DND-41 (cell line): ENCODE data around the gene ATP12A.

Source experiments
- EZH2 ChIP-seq: IDR thresholded peaks from 3 replicates; pipeline ENCODE4 v1.6.1; 2012; ENCODE audit warnings: borderline replicate concordance, low read depth, mild to moderate bottlenecking, moderate library complexity, low read length, inconsistent platforms; ENCODE audit not compliant: severe bottlenecking
- TF ChIP-seq, protein P1 (sequence below): IDR thresholded peaks from 2 replicates; pipeline ENCODE4 v1.5.1; 2012; ENCODE audit warnings: borderline replicate concordance, low read length, moderate library complexity, mild to moderate bottlenecking; ENCODE audit not compliant: poor library complexity, severe bottlenecking; ENCODE audit errors: extremely low read depth

DNA sequence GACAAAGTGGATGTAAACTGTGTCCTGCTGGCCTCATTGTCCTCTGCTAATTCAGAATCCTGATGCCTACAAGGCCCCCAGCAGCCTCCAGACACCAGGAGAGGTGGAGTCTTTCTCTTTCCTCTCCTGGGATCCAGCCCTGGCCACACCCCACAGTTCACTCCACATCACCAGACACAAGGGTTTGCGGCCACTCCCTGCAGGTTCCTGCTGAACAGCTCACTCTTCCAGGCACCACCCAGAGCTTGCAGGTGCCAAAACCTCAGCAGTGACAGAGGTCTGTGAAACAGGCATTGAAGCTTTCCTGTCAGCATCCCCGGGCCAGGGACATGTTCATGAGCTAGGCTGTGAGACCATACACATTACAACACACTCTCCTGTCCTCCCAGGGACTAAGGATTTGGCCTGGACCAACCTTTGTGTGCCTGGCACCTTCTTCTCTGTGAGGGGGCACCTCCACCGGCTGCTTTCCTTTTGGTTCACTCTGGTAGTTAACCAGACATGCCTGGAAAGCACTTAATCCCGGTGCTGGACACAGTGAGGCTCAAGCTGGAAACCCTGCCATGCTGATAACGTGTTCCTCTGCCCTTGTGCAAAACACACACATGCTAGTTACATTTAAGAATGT is 11.1 kb upstream of the ATP12A start:
- TF ChIP-seq, protein P1, sequence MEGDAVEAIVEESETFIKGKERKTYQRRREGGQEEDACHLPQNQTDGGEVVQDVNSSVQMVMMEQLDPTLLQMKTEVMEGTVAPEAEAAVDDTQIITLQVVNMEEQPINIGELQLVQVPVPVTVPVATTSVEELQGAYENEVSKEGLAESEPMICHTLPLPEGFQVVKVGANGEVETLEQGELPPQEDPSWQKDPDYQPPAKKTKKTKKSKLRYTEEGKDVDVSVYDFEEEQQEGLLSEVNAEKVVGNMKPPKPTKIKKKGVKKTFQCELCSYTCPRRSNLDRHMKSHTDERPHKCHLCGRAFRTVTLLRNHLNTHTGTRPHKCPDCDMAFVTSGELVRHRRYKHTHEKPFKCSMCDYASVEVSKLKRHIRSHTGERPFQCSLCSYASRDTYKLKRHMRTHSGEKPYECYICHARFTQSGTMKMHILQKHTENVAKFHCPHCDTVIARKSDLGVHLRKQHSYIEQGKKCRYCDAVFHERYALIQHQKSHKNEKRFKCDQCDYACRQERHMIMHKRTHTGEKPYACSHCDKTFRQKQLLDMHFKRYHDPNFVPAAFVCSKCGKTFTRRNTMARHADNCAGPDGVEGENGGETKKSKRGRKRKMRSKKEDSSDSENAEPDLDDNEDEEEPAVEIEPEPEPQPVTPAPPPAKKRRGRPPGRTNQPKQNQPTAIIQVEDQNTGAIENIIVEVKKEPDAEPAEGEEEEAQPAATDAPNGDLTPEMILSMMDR = no peak
- no peak for TF ChIP-seq EZH2
